Ectodermal cell (in vitro differentiated cells): ENCODE results near the gene PHF24.
A peak's percentile ranks its signal among the peaks of the same experiment; 100 is the strongest.

Experiments used
- H3K27ac ChIP-seq: 2 replicates; pipeline ENCODE4 v1.7.0; 2013; ENCODE audit warnings: mild to moderate bottlenecking, low read depth, low read length; ENCODE audit not compliant: insufficient read depth, poor library complexity, severe bottlenecking
- H3K27me3 ChIP-seq: 2 replicates; pipeline ENCODE4 v1.7.0; 2013; ENCODE audit warnings: mild to moderate bottlenecking, low read length; ENCODE audit not compliant: insufficient read depth, control insufficient read depth, poor library complexity, severe bottlenecking
- H3K36me3 ChIP-seq: one replicate; pipeline ENCODE4 v1.7.0; 2013; ENCODE audit warnings: low read length; ENCODE audit not compliant: control insufficient read depth, insufficient read depth
- H3K4me1 ChIP-seq: one replicate; pipeline ENCODE4 v1.7.0; 2013; ENCODE audit warnings: low read length; ENCODE audit not compliant: control insufficient read depth, insufficient read depth
- H3K4me3 ChIP-seq: 2 replicates; pipeline ENCODE4 v1.7.0; 2013; ENCODE audit warnings: low read depth, low read length, control low read depth; ENCODE audit not compliant: insufficient read depth
- H3K9me3 ChIP-seq: 2 replicates; pipeline ENCODE4 v1.7.0; 2013; ENCODE audit warnings: mild to moderate bottlenecking, low read length, moderate library complexity; ENCODE audit not compliant: control insufficient read depth
- WGBS, 2 experiments: methylation state at CpG; one replicate each; pipeline ENCODE4 v1.1.7; 2013; ENCODE audit warnings: missing lambda C conversion rate in 2 of 2; 5-methylcytosine and 5-hydroxymethylcytosine counted together

PHF24 gene

DNA sequence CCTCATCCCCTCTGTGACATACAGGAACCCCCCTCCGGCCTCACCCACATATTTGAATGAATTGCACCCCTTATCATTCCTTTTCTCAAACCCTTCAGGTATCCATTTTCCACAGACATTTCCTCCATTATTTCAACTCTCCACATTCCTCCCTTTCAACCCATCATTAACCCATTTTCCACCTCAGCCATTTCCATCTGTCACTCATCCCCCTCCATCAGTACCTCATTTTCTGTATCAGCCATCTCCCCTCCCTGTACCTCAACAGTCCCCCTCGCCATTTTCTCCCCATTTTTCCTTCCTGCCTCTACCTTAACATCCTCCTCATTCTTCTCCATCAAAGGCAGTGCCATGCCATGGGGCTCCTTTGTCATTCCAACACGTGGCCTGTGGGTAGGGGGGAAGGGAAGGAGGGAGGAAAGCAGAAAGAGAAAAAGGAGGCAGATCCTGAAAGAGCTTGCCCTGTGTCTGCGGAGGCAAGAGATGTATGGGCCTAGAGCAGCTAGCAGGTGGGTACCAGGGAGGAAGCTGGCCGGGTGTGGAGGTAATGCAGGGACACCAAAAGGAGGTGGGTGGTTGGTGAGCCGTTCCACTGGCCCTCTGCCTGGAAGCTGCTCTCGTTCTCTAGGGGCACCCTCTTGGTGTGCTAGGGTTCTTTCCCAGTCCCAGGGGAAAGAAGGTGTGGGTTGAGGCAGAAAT is 33.0 kb downstream of the PHF24 start:
- Histone ChIP-seq H3K4me3 (peak overlapping the region; percentile 65), H3K4me1 (peaks cover 55% of the 10 kb centered on the region), H3K36me3 (peaks cover 6% of the 10 kb centered on the region), H3K27me3 (no peaks in the 10 kb centered on the region), H3K27ac (no peak overlapping the region), H3K9me3 (no peaks in the 10 kb centered on the region)
- WGBS, 2 experiments = 10 to 14% methylated on average over 7 of the region's 7 CpGs

DNA sequence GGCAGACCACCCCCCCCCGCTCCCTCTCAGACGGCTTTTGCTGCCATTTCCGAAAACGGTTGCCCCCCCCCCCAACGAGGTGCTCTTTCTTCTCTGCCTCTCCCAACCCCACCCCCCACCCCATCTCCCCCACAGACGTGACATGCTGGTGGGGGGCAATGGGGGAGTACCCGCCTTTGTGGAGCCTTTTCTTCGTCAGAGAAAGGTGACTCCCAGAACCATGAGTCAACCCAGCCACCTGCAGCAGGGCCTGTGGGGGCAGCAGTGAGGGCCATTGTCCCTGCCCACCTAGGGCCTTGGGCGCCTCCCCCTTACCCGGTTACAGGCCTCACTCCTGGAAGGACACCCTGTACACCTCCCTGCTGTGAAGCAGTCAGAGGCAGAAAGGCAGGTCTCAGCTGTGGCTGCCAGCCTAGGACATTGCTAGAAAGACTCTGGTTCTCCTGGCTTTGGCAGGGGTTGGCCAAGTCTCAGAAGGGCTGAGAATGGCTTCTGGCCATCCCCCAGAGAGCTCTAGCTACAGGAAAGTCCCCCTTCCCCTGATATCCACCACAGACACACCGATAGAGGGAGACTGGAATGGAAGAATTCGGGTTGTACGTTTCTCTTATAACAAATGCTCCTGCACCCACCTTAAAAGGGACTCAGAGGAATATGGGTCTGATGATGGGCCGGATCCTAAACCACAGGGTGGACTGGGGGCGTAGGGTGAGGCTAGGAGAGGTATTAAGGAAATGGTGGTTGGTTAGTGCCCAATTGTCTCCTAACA is 33.7 kb downstream of the PHF24 start:
- H3K4me1 ChIP-seq = peaks cover 49% of the 10 kb centered on the region

DNA sequence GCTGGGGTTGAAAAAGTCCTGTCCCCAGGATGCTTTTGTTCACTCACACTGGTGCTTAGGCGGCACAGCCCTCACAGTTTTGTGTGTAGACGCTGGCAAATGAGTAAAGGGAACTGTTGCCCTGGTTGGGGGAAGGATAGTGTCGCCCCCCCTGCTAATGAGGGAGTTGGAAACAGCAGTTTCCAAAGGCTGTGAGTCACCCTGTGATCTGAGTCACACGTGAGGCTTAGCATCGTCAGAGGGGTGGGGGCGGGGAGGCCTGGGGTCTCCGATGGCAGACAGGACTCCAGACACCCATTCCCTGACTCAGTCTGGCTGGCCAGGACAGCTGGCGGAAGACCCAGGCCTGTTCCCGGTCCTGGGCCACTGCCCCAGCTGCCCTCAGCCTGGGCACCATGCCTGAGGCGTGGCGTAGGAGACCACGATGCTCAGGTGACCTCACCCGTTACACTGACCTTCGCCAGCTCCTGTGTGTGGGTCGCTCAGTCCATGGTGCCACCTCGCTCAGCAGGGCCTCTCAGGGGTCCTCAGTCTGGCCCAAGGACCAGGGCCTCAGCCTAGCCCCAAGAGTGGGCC is 34.4 kb downstream of the PHF24 start:
- 72 to 74% methylated on average over 16 of the region's 16 CpGs for WGBS, 2 experiments
- Histone ChIP-seq H3K4me1 (peaks cover 46% of the 10 kb centered on the region), H3K4me3 (no peak overlapping the region), H3K27me3 (no peaks in the 10 kb centered on the region), H3K36me3 (peaks cover 20% of the 10 kb centered on the region), H3K9me3 (no peaks in the 10 kb centered on the region), H3K27ac (no peak overlapping the region)

More for the DNA sequence above, 33.7 kb downstream of the PHF24 start:
- Histone ChIP-seq H3K9me3 (no peaks in the 10 kb centered on the region), H3K27me3 (no peaks in the 10 kb centered on the region), H3K36me3 (peaks cover 14% of the 10 kb centered on the region), H3K27ac (no peak overlapping the region), H3K4me3 (no peak overlapping the region)
- WGBS, 2 experiments = 41 to 49% methylated on average over 9 to 10 of the region's 15 CpGs

DNA sequence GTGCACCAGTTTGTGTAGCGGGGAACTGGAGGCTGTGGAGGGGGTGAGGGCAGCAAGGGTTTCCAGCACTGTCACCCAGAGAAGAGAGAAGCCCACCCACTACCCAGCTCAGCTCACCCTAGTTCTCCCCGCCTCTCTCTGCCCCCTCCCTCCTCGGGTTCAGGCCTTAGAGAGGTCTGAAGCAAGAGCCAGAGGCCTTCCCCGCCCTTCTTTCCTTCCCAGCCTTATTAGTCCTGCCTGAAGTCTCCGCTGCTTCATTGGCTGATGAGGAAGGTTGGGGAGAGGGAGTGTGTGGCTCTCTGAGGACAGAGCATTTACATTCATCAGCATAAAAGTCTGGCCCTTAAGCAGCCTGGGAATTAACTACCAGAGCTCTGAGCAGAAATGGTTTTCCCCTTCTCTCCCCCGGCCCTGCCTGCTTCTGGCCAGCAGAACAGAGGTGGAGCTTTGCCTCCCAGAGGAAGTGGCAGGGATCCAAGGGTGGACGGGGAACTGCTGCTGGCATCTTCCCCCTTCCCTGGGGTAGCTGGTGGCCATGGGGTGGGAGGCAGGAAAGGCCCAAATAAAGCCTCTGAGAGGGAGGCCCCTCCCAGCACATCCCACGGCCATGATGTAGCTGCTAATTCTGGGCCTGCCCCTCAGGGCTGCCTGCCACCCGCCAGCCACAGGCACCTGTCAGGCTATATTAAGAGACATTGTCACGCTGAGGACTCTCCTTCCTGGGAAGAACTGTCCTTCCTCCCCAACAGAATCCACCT is 35.6 kb downstream of the PHF24 start:
- peaks cover 38% of the 10 kb centered on the region for H3K4me1 ChIP-seq
- no peaks in the 10 kb centered on the region for H3K27me3 ChIP-seq
- WGBS, 2 experiments = 61 to 66% methylated on average over 8 to 9 of the region's 10 CpGs
- peaks cover 24% of the 10 kb centered on the region for H3K36me3 ChIP-seq
- peak overlapping the region; percentile 36 for H3K27ac ChIP-seq
- no peak overlapping the region for H3K4me3 ChIP-seq
- no peaks in the 10 kb centered on the region for H3K9me3 ChIP-seq

DNA sequence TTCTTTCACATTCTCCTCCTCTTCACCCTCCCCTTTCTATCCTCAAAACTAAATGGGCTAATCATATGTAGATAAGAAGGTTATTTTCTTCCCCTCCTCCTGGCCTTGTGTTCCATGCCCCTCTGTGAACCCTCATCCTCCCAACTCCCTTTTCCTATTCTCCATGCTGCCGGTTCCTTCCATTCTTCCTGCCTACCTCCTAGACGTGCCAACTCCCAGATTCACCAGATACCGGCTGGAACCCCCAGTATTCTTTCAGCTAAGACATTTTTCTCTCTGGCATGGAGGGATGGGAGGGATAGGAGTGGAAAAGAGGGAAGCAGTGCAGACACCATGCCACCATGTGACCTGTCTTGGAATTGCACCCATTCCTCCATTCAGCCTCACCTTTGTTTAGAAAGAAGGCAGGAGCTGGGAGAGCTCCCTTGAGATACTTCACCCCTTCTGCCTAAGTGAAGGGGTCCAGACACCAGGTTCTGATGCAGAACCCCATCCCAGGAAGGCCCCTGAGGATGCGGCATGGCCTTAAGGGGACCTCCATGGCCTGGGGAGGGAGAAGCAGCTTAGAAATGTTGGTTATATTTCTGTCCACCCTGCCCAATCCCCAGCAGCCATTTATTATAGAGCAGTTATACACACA is 36.3 kb downstream of the PHF24 start:
- 27 to 39% methylated on average over 4 of the region's 4 CpGs for WGBS, 2 experiments
- Histone ChIP-seq H3K4me1 (peaks cover 38% of the 10 kb centered on the region), H3K27me3 (no peaks in the 10 kb centered on the region), H3K27ac (peak overlapping the region; percentile 26), H3K9me3 (no peaks in the 10 kb centered on the region), H3K36me3 (peaks cover 24% of the 10 kb centered on the region), H3K4me3 (no peak overlapping the region)

DNA sequence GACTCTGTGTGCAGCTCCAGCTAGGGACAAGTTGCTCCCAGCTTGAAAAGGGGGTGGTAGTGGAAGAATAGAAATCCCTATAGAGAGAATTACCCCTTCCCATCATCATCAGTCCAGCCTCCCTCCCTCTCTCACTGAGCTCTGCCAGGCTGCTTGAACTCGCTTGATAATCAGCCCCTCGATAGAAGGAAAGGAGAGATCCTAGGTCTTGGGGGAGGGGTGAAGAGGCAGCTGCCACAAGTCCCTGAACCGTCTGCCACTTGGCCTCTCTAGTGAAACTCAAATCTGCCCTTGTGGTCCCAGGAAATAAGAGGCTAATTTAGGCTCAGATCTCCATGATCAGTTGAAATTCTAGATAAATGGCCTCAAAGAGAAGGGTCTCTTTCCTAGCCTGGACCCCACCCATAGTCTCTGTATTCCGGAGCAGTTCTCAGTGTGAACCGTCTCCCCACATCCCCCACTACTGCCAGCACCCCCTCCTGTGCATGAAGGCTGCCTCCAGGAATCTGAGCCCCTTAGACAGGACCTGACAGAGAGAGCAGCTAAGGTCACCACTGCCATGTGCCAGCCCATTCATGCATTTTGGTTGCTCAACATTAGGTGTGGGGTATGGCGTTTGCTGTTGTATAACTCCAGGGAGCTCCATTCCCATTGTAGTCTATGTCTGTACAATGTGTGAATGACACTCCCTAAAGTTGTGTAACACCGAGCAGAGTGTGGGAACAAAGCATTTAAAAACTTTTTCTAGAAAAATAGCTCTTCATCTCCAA is 37.0 kb downstream of the PHF24 start:
- Histone ChIP-seq H3K4me1 (peaks cover 38% of the 10 kb centered on the region), H3K4me3 (no peak overlapping the region), H3K27ac (no peak overlapping the region), H3K9me3 (no peaks in the 10 kb centered on the region), H3K36me3 (peaks cover 24% of the 10 kb centered on the region), H3K27me3 (no peaks in the 10 kb centered on the region)
- 87 to 89% methylated on average over 7 of the region's 7 CpGs for WGBS, 2 experiments

DNA sequence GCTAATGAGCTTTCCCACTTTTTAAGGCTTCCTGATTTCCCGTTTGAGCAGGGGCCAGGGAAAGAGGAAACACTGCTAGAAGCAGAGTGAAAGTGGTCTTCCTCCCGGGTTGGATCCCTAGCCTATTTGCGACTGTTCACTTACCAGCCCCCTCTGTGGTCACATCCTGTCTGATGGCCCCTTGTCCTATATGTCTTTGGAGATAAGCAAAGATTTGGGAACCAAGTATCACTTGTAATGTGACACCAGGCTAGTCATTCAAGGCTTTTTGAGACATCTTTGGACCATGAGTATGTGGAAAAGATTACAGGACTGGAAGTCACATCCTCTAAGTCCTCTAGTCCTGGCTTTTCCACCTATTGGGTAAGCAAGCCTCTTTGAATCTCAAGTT is 37.6 kb downstream of the PHF24 start:
- Histone ChIP-seq H3K4me3 (no peak overlapping the region), H3K27ac (no peak overlapping the region), H3K4me1 (peaks cover 38% of the 10 kb centered on the region), H3K36me3 (peaks cover 24% of the 10 kb centered on the region), H3K27me3 (no peaks in the 10 kb centered on the region), H3K9me3 (no peaks in the 10 kb centered on the region)
- 92 to 97% methylated on average over 3 of the region's 3 CpGs for WGBS, 2 experiments

DNA sequence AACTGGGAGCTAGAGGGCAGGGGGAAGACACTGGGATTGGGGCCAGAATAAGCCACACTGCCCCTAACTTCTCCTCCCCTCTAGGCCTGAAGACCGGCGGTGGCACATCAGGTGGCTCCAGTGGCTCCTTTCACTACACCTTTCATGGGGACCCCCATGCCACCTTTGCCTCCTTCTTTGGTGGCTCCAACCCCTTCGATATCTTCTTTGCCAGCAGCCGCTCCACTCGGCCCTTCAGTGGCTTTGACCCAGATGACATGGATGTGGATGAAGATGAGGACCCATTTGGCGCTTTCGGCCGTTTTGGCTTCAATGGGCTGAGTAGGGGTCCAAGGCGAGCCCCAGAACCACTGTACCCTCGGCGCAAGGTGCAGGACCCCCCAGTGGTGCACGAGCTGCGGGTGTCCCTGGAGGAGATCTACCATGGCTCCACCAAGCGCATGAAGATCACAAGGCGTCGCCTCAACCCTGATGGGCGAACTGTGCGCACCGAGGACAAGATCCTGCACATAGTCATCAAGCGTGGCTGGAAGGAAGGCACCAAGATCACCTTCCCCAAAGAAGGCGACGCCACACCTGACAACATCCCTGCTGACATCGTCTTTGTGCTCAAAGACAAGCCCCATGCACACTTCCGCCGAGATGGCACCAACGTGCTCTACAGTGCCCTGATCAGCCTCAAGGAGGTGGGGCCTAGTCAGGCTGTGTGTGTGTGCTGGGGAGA is 38.3 kb downstream of the PHF24 start:
- Histone ChIP-seq H3K36me3 (peaks cover 24% of the 10 kb centered on the region), H3K27ac (no peak overlapping the region), H3K4me1 (peaks cover 33% of the 10 kb centered on the region), H3K27me3 (no peaks in the 10 kb centered on the region), H3K9me3 (no peaks in the 10 kb centered on the region), H3K4me3 (no peak overlapping the region)
- 96 to 97% methylated on average over 26 of the region's 26 CpGs for WGBS, 2 experiments

DNA sequence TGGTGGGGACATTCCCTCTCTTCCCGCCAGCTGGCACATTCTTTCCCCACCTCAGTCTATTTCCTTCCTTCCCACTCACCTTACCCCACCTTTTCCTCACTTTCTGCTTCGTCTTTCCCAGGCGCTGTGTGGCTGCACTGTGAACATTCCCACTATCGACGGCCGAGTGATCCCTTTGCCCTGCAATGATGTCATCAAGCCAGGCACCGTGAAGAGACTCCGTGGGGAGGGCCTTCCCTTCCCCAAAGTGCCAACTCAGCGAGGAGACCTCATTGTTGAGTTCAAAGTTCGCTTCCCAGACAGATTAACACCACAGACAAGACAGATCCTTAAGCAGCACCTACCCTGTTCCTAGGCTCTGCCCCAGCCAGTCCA is 38.8 kb downstream of the PHF24 start:
- Histone ChIP-seq H3K4me3 (no peak overlapping the region), H3K4me1 (peaks cover 30% of the 10 kb centered on the region), H3K27ac (no peak overlapping the region), H3K27me3 (no peaks in the 10 kb centered on the region), H3K9me3 (no peaks in the 10 kb centered on the region), H3K36me3 (peaks cover 24% of the 10 kb centered on the region)
- 90 to 93% methylated on average over 10 of the region's 10 CpGs for WGBS, 2 experiments
